CD14-positive monocyte (primary cell): ENCODE data around the gene ADGRG7. TPM values are rescaled to one million over a fixed set of nuclear protein-coding genes. Genes with fewer than 3 reads are reported as not detected.

Experiments
- DNase-seq, 3 donors: peaks; one replicate each; pipeline ENCODE4 v3.0.0-alpha.2; 2011 to 2022
- H2AFZ ChIP-seq: 2 replicates; pipeline ENCODE4 v1.6.0; 2012; ENCODE audit warnings: mild to moderate bottlenecking, low read depth, low read length, inconsistent platforms; ENCODE audit not compliant: insufficient read depth, poor library complexity, severe bottlenecking
- H3K27ac ChIP-seq, 2 donors: 1 replicate in 1 of 2; 2 replicates in 1 of 2; pipeline ENCODE4 v1.5.1; 2012 to 2013; ENCODE audit warnings: low read length in 2 of 2, control low read depth in 1 of 2, inconsistent platforms in 1 of 2, low read depth in 1 of 2, mild to moderate bottlenecking in 1 of 2
- H3K27me3 ChIP-seq, 2 donors: one replicate each; pipeline versions ENCODE4 v1.6.0 to v1.6.1; 2011 to 2013; ENCODE audit warnings: low read length in 2 of 2; ENCODE audit not compliant: control insufficient read depth in 2 of 2, insufficient read depth in 2 of 2
- H3K36me3 ChIP-seq, 2 donors: replicated peaks in 1 of 2; 1 replicate in 1 of 2; 2 replicates in 1 of 2; pipeline versions ENCODE4 v1.5.1 to v1.6.1; 2012 to 2013; ENCODE audit warnings: low read length in 2 of 2, control low read depth in 1 of 2, inconsistent platforms in 1 of 2, mild to moderate bottlenecking in 1 of 2; ENCODE audit not compliant: insufficient read depth in 2 of 2, control insufficient read depth in 1 of 2
- H3K4me1 ChIP-seq, 2 donors: 1 replicate in 1 of 2; 2 replicates in 1 of 2; pipeline versions ENCODE4 v1.5.1 to v1.6.1; 2012 to 2013; ENCODE audit warnings: low read length in 2 of 2, control low read depth in 1 of 2, inconsistent platforms in 1 of 2, mild to moderate bottlenecking in 1 of 2, moderate library complexity in 1 of 2; ENCODE audit not compliant: insufficient read depth in 2 of 2, control insufficient read depth in 1 of 2
- H3K4me2 ChIP-seq: replicated peaks from 2 replicates; pipeline ENCODE3; 2012; ENCODE audit warnings: low read length, moderate library complexity, mild to moderate bottlenecking; ENCODE audit not compliant: poor library complexity, severe bottlenecking; ENCODE audit errors: extremely low read depth
- H3K4me3 ChIP-seq, 3 experiments: fragments of 200-600 bp in 1 of 3; sonication (generic) in 1 of 3; replicated peaks in 1 of 3; 1 replicate in 2 of 3; 2 replicates in 1 of 3; pipeline ENCODE4 v1.5.1; 2011 to 2013; ENCODE audit warnings: low read length in 3 of 3, mild to moderate bottlenecking in 3 of 3, control low read depth in 2 of 3, low read depth in 2 of 3, inconsistent platforms in 1 of 3, moderate library complexity in 1 of 3
- H3K79me2 ChIP-seq: 2 replicates; pipeline ENCODE4 v1.6.0; 2012; ENCODE audit warnings: mild to moderate bottlenecking, control low read depth, inconsistent platforms, low read length, moderate library complexity; ENCODE audit not compliant: insufficient read depth
- H3K9ac ChIP-seq: 2 replicates; pipeline ENCODE4 v1.6.0; 2017; ENCODE audit warnings: low read length, mild to moderate bottlenecking; ENCODE audit not compliant: insufficient read depth, poor library complexity, severe bottlenecking
- H3K9me3 ChIP-seq, 2 donors: replicated peaks in 1 of 2; 1 replicate in 1 of 2; 2 replicates in 1 of 2; pipeline versions ENCODE4 v1.5.1 to v1.6.1; 2012 to 2013; ENCODE audit warnings: low read length in 2 of 2, control low read depth in 1 of 2; ENCODE audit not compliant: control insufficient read depth in 1 of 2, insufficient read depth in 1 of 2
- H4K20me1 ChIP-seq: 2 replicates; pipeline ENCODE4 v1.6.0; 2012; ENCODE audit warnings: mild to moderate bottlenecking, low read length, control low read depth, moderate library complexity; ENCODE audit not compliant: insufficient read depth
- H3K27ac Mint-ChIP-seq, 7 donors: one replicate each; pipeline ENCODE4 v1.8.0; 2020; ENCODE audit warnings: mild to moderate bottlenecking in 7 of 7, mixed read lengths in 7 of 7, moderate library complexity in 6 of 7, inconsistent platforms in 2 of 7
- H3K27me3 Mint-ChIP-seq, 3 donors: one replicate each; pipeline ENCODE4 v1.8.0; 2021 to 2022; ENCODE audit warnings: low read depth in 3 of 3, mild to moderate bottlenecking in 3 of 3, mixed read lengths in 3 of 3, moderate library complexity in 3 of 3, inconsistent platforms in 1 of 3
- H3K36me3 Mint-ChIP-seq, 2 donors: one replicate each; pipeline ENCODE4 v1.8.0; 2020; ENCODE audit warnings: mixed read lengths in 2 of 2, inconsistent platforms in 1 of 2, mild to moderate bottlenecking in 1 of 2
- H3K4me1 Mint-ChIP-seq: one replicate; pipeline ENCODE4 v1.8.0; 2020; ENCODE audit warnings: mild to moderate bottlenecking, mixed read lengths
- H3K4me3 Mint-ChIP-seq, 2 donors: one replicate each; pipeline ENCODE4 v1.8.0; 2020; ENCODE audit warnings: mild to moderate bottlenecking in 2 of 2, mixed read lengths in 2 of 2, moderate library complexity in 1 of 2
- H3K9me3 Mint-ChIP-seq, 7 donors: one replicate each; pipeline ENCODE4 v1.8.0; 2020 to 2022; ENCODE audit warnings: mixed read lengths in 7 of 7, mild to moderate bottlenecking in 6 of 7, moderate library complexity in 6 of 7, inconsistent platforms in 2 of 7
- CTCF ChIP-seq: fragments of 200-600 bp; IDR thresholded peaks from one replicate; pipeline ENCODE4 v1.8.0; 2022; ENCODE audit warnings: antibody characterized with exemption, mild to moderate bottlenecking
- intact Hi-C, 2 donors: fragments of 100-400 bp; cut with micrococcal nuclease; formaldehyde crosslinking; loops; one replicate each; pipeline versions ENCODE4 v1.15.0 to v1.15.1; 2023
- polyA plus RNA-seq, 3 donors: library from polyadenylated mRNA; depleted of rRNA in 1 of 3; unstranded in 2 of 3; stranded (reverse) in 1 of 3; fragments of 300-500 nt in 2 of 3; fragments of >200 nt in 1 of 3; fragmentation: Illumina TruSeq in 2 of 3; gene quantifications; 1 replicate in 2 of 3; 2 replicates in 1 of 3; pipeline ENCODE4 v1.2.3, GENCODE V29; 2012 to 2021

ADGRG7 gene
- polyA plus RNA-seq, 3 donors = not detected

DNA sequence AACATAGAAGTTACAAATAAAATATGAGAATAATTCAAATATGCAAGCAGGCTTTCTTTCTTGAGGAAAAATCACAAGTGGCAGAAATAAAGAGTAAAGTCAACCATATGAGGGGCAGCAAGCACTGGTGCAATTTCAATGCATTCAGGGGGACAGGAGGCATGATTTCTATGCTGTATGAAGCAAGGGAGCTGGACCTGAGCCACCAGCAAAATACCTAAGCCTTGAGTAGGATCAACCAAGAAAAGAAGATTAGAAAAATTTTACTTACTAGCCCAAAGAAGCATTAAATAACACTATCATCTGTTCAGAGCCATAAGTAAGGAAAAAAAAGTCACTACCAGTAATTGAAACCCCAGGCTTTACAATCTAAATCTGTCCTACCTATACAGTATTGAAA is 6.3 kb downstream of the ADGRG7 start:
- no peak overlapping the region for H2AFZ ChIP-seq
- H3K27ac ChIP-seq = no peak overlapping the region
- no peaks in the 10 kb centered on the region for H3K79me2 ChIP-seq
- no peak overlapping the region for H3K4me2 ChIP-seq
- H3K27me3 ChIP-seq = no peaks in the 10 kb centered on the region
- intact Hi-C loops = no loop called here
- no peaks in the 10 kb centered on the region for H3K4me1 ChIP-seq
- Mint-ChIP-seq H3K9me3 (peaks cover 0 to 5% (median 0%) of the 10 kb centered on the region in 7 donors), H3K36me3 (no peaks in the 10 kb centered on the region), H3K27ac (no peak overlapping the region), H3K4me3 (no peak overlapping the region), H3K4me1 (no peaks in the 10 kb centered on the region), H3K27me3 (peaks cover 0 to 2% (median 0%) of the 10 kb centered on the region in 3 donors)
- H4K20me1 ChIP-seq = no peaks in the 10 kb centered on the region
- H3K4me3 ChIP-seq = no peak overlapping the region
- no peak for TF ChIP-seq CTCF
- no peak overlapping the region for H3K9ac ChIP-seq
- H3K36me3 ChIP-seq = no peaks in the 10 kb centered on the region
- H3K9me3 ChIP-seq = no peaks in the 10 kb centered on the region
- no peak for DNase-seq

DNA sequence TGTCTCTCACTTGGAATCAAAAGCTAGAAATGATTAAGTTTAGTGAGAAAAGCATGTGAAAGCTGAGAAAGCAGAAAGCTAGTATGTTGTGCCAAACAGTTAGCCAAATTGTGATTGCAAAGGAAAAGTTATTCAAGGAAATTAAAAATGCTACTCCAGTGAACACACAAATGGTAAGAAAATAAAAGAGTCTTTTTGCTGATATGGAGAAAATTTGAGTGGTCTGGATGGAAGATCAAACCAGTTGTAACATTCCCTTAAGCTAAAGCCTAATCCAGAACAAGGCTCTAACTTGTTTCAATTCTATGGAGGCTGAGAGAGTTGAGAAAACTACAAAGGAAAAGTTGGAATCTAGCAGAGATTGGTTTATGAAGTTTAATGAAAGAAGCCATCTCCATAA is 11.8 kb downstream of the ADGRG7 start:
- H3K79me2 ChIP-seq = no peaks in the 10 kb centered on the region
- intact Hi-C loops = no loop called here

More for the DNA sequence above, 11.8 kb downstream of the ADGRG7 start:
- H3K4me1 ChIP-seq = no peaks in the 10 kb centered on the region
- Mint-ChIP-seq H3K4me3 (no peak overlapping the region), H3K4me1 (no peaks in the 10 kb centered on the region), H3K9me3 (peaks cover 0 to 11% (median 4%) of the 10 kb centered on the region in 7 donors), H3K36me3 (no peaks in the 10 kb centered on the region), H3K27ac (no peak overlapping the region), H3K27me3 (peaks cover 0 to 2% (median 0%) of the 10 kb centered on the region in 3 donors)
- H3K27ac ChIP-seq = no peak overlapping the region
- no peak overlapping the region for H3K4me2 ChIP-seq
- H3K9ac ChIP-seq = no peak overlapping the region
- no peaks in the 10 kb centered on the region for H3K9me3 ChIP-seq
- DNase-seq = no peak
- H3K36me3 ChIP-seq = no peaks in the 10 kb centered on the region
- no peak overlapping the region for H3K4me3 ChIP-seq
- H2AFZ ChIP-seq = no peak overlapping the region
- H3K27me3 ChIP-seq = no peaks in the 10 kb centered on the region
- no peak for TF ChIP-seq CTCF
- H4K20me1 ChIP-seq = no peaks in the 10 kb centered on the region
